K562 (cell line): ENCODE measurements around the gene MRPL58. TPM values are rescaled to one million over a fixed set of nuclear protein-coding genes. Genes with fewer than 3 reads are reported as not detected.
A peak's percentile ranks its signal among the peaks of the same experiment; 100 is the strongest.

Source experiments
- BCOR ChIP-seq: fragments of 450-650 bp; IDR thresholded peaks from 2 replicates; pipeline ENCODE4 v1.6.1; 2016
- BHLHE40 ChIP-seq: IDR thresholded peaks from 2 replicates; pipeline ENCODE4 v1.6.1; 2011; ENCODE audit warnings: low read length, improper control_type of control experiment
- CBX2 ChIP-seq: fragments of 200-600 bp; sonication (generic); IDR thresholded peaks from one replicate; pipeline ENCODE4 v1.6.1; 2012; ENCODE audit warnings: mild to moderate bottlenecking, low read length, inconsistent platforms; ENCODE audit not compliant: insufficient read depth, poor library complexity, severe bottlenecking
- ESRRB ChIP-seq: fragments of 250-450 bp; sonication (Bioruptor Pico); IDR thresholded peaks from 2 replicates; pipeline ENCODE4 v1.5.0; 2020; ENCODE audit warnings: mild to moderate bottlenecking, moderate library complexity, borderline replicate concordance
- GTF2A2 ChIP-seq: IDR thresholded peaks from 2 replicates; pipeline ENCODE4 v1.6.1; 2016; ENCODE audit warnings: mild to moderate bottlenecking, missing genetic modification characterization, missing compliant biosample characterization
- GTF2F1 ChIP-seq: IDR thresholded peaks from 2 replicates; pipeline ENCODE4 v1.6.1; 2011; ENCODE audit warnings: low read depth, low read length, improper control_type of control experiment
- HBP1 ChIP-seq: fragments of 450-650 bp; formaldehyde crosslinking; IDR thresholded peaks from 2 replicates; pipeline ENCODE4 v1.4.0; 2022; ENCODE audit warnings: missing genetic modification characterization
- JUN ChIP-seq, 2 experiments: sonication (generic) in 1 of 2; formaldehyde crosslinking in 1 of 2; IDR thresholded peaks; 2 replicates each; pipeline versions ENCODE4 v1.6.1 to v1.8.0; 2012 to 2022; ENCODE audit warnings: borderline replicate concordance in 2 of 2, mild to moderate bottlenecking in 2 of 2, improper control_type of control experiment in 1 of 2, low read depth in 1 of 2, low read length in 1 of 2, missing genetic modification reagents in 1 of 2
- KLF13 ChIP-seq: fragments of 450-650 bp; IDR thresholded peaks from 2 replicates; pipeline ENCODE4 v1.6.1; 2016; ENCODE audit warnings: missing genetic modification characterization, low read depth, mild to moderate bottlenecking, missing compliant biosample characterization, moderate library complexity, borderline replicate concordance
- MYNN ChIP-seq, 2 experiments: sonication (generic); formaldehyde crosslinking in 1 of 2; IDR thresholded peaks; 2 replicates each; pipeline versions ENCODE4 v1.5.0 to v1.6.1; 2016 to 2020; ENCODE audit warnings: antibody characterized with exemption in 1 of 2, missing genetic modification reagents in 1 of 2
- PURB ChIP-seq: sonication (generic); formaldehyde crosslinking; IDR thresholded peaks from 2 replicates; pipeline ENCODE4 v1.9.0; 2021; ENCODE audit warnings: low read depth, mild to moderate bottlenecking, missing genetic modification reagents
- RBM34 ChIP-seq: fragments of 200-400 bp; formaldehyde crosslinking; IDR thresholded peaks from 2 replicates; pipeline ENCODE4 v1.6.1; 2018; ENCODE audit warnings: low read length, borderline replicate concordance; ENCODE audit not compliant: insufficient read depth
- SRSF7 ChIP-seq: fragments of 200-400 bp; formaldehyde crosslinking; optimal IDR thresholded peaks from 2 replicates; pipeline ENCODE3; 2017; ENCODE audit warnings: mild to moderate bottlenecking, low read depth, low read length
- WHSC1 ChIP-seq: IDR thresholded peaks from one replicate; pipeline ENCODE4 v1.6.1; 2012; ENCODE audit warnings: low read length, control low read depth, inconsistent platforms
- ZC3H8 ChIP-seq: fragments of 450-650 bp; IDR thresholded peaks from 2 replicates; pipeline ENCODE4 v1.6.1; 2017
- ZNF124 ChIP-seq: sonication (generic); formaldehyde crosslinking; IDR thresholded peaks from 2 replicates; pipeline ENCODE4 v1.8.1; 2022; ENCODE audit warnings: missing genetic modification reagents
- ZNF282 ChIP-seq: sonication (generic); formaldehyde crosslinking; IDR thresholded peaks from 2 replicates; pipeline ENCODE4 v1.8.1; 2023; ENCODE audit warnings: missing genetic modification reagents
- ZNF766 ChIP-seq: fragments of 200-800 bp; sonication (Bioruptor generic); conservative IDR thresholded peaks from 2 replicates; pipeline ENCODE4 v1.6.1; 2016; ENCODE audit warnings: missing genetic modification characterization, missing compliant biosample characterization
- ZNF780A ChIP-seq: fragments of 250-450 bp; sonication (Bioruptor Pico); IDR thresholded peaks from 2 replicates; pipeline ENCODE4 v1.5.0; 2021; ENCODE audit warnings: mild to moderate bottlenecking
- polyA plus RNA-seq, 8 experiments: library from polyadenylated mRNA; depleted of rRNA in 4 of 8; stranded (reverse) in 5 of 8; unstranded in 3 of 8; fragments of >200 nt; fragmentation: Nextera tagmentation in 2 of 8; fragmentation: Illumina TruSeq in 1 of 8; extraction: Ambion mirVana in 2 of 8; extraction: Trizol in 1 of 8; gene quantifications; 2 replicates each; pipeline versions ENCODE4 v1.2.1 to v1.2.3, GENCODE V29; 2011 to 2014; ENCODE audit warnings: inconsistent platforms in 1 of 8, missing spikeins in 1 of 8
- total RNA-seq, 7 experiments: library from RNA; depleted of rRNA in 6 of 7; stranded (reverse); fragments of >200 nt in 6 of 7; fragmentation: Illumina TruSeq in 2 of 7; extraction: Trizol in 2 of 7; gene quantifications; 2 replicates each; pipeline versions ENCODE4 v1.2.1 to v1.2.3, GENCODE V29; 2011 to 2021; ENCODE audit warnings: low replicate concordance in 1 of 7
- TF ChIP-seq, protein P1 (sequence below): sonication (generic); formaldehyde crosslinking; IDR thresholded peaks from 2 replicates; pipeline ENCODE4 v1.9.0; 2022; ENCODE audit warnings: mild to moderate bottlenecking, missing genetic modification reagents
- TF ChIP-seq, protein P2 (sequence below), 2 experiments: fragments of 450-650 bp in 1 of 2; sonication (generic) in 1 of 2; formaldehyde crosslinking in 1 of 2; IDR thresholded peaks in 1 of 2; conservative IDR thresholded peaks in 1 of 2; 2 replicates each; pipeline versions ENCODE4 v1.6.1 to v1.8.1; 2016 to 2023; ENCODE audit warnings: mild to moderate bottlenecking in 2 of 2, moderate library complexity in 2 of 2, inconsistent platforms in 1 of 2, missing genetic modification reagents in 1 of 2
- TF ChIP-seq, protein P3 (sequence below): fragments of 450-650 bp; IDR thresholded peaks from 2 replicates; pipeline ENCODE4 v1.6.1; 2014; ENCODE audit warnings: low read depth, mild to moderate bottlenecking, moderate library complexity, borderline replicate concordance

MRPL58 gene
- total and polyA plus RNA-seq, 9 of the 15 experiments (the other 6 are each of a cell fraction or from before 2014, with no cell fraction given) = 30.8 to 107 (median 72.4) TPM

DNA sequence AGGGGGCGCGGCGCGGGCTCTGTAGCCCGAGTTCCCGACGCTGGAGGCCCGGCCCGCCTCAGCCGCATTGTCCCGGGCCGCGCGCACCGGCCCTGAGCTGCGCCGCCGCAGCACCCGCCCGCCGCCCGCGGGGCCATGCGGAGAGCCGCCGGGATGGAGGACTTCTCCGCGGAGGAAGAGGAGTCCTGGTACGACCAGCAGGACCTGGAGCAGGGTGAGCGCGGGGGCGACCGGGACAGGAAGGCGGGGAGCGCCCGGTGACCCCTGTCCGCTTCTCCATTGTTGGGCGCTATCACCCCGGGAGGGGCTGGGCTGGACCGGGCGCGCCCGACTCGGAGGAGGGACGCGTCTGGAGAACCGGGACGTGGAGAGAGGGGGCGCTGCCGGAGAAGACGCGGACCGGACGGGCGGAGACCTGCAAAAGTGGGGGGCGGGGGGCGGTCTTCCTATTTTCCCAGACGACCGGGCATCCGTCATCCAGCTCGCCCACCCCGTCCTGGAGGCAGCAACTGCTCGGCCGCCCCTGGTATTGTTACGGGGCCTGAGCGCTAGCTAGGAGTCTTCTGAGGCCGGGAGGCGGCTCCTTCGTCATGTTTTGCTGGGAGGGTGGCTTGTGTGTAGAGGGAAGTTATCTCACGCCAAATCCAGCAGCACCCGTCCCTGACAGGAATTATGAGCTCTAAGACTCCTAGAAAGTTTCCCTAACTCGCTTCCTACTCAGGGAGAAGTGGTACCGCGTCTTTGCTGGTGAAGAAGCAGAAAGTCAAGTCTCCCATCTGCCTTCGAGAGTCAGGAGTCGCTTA is 24.4 kb upstream of the MRPL58 start (continued):
- TF ChIP-seq MYNN (IDR thresholded peaks at IDR 0.05) = no peak
- no peak for TF ChIP-seq MYNN (CRISPR knock-in tag; IDR thresholded peaks at IDR 0.05)
- no peak for TF ChIP-seq RBM34
- no peak for TF ChIP-seq WHSC1
- TF ChIP-seq PURB = no peak
- no peak for TF ChIP-seq BHLHE40
- no peak for TF ChIP-seq GTF2F1
- no peak for TF ChIP-seq ZNF282
- TF ChIP-seq KLF13 = no peak
- no peak for TF ChIP-seq HBP1 (CRISPR knock-in tag)
- TF ChIP-seq ZNF124 (CRISPR knock-in tag) = no peak
- TF ChIP-seq ZNF766 = no peak
- TF ChIP-seq ZNF780A (CRISPR knock-in tag) = no peak
- TF ChIP-seq, protein P1, sequence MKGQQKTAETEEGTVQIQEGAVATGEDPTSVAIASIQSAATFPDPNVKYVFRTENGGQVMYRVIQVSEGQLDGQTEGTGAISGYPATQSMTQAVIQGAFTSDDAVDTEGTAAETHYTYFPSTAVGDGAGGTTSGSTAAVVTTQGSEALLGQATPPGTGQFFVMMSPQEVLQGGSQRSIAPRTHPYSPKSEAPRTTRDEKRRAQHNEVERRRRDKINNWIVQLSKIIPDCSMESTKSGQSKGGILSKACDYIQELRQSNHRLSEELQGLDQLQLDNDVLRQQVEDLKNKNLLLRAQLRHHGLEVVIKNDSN = no peak
- TF ChIP-seq CBX2 = no peak
- TF ChIP-seq BCOR = peak; percentile 20; the same call in 1 of the 2 replicates
- TF ChIP-seq, protein P2, sequence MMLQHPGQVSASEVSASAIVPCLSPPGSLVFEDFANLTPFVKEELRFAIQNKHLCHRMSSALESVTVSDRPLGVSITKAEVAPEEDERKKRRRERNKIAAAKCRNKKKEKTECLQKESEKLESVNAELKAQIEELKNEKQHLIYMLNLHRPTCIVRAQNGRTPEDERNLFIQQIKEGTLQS (IDR thresholded peaks at IDR 0.05) = no peak
- TF ChIP-seq, protein P2 (CRISPR knock-in tag; conservative IDR thresholded peaks at IDR 0.05) = no peak
- TF ChIP-seq ESRRB (CRISPR knock-in tag) = no peak
- no peak for TF ChIP-seq SRSF7
- no peak for TF ChIP-seq ZC3H8
- 0 out of 2 replicates have a peak, but pooled peaks have one; percentile 15 for TF ChIP-seq GTF2A2 (tag)
- TF ChIP-seq, protein P3, sequence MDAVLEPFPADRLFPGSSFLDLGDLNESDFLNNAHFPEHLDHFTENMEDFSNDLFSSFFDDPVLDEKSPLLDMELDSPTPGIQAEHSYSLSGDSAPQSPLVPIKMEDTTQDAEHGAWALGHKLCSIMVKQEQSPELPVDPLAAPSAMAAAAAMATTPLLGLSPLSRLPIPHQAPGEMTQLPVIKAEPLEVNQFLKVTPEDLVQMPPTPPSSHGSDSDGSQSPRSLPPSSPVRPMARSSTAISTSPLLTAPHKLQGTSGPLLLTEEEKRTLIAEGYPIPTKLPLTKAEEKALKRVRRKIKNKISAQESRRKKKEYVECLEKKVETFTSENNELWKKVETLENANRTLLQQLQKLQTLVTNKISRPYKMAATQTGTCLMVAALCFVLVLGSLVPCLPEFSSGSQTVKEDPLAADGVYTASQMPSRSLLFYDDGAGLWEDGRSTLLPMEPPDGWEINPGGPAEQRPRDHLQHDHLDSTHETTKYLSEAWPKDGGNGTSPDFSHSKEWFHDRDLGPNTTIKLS = no peak
- no peak for TF ChIP-seq JUN (IDR thresholded peaks at IDR 0.05; ENCODE audit: borderline replicate concordance, low read depth, low read length)
- TF ChIP-seq JUN (CRISPR knock-in tag; IDR thresholded peaks at IDR 0.05; ENCODE audit: borderline replicate concordance) = no peak
